WTC11 (cell line): ENCODE data around the gene C14orf132.

Experiments
- ATF2 ChIP-seq: sonication (generic); formaldehyde crosslinking; IDR thresholded peaks from 2 replicates; pipeline ENCODE4 v1.8.1; 2022; ENCODE audit warnings: low read depth, missing genetic modification reagents, borderline replicate concordance
- CTCF ChIP-seq: fragments of 200-600 bp; IDR thresholded peaks from 2 replicates; pipeline ENCODE4 v1.8.0; 2022; ENCODE audit warnings: antibody characterized with exemption
- E2F1 ChIP-seq: sonication (generic); formaldehyde crosslinking; IDR thresholded peaks from 2 replicates; pipeline ENCODE4 v1.8.0; 2022; ENCODE audit warnings: mild to moderate bottlenecking, missing genetic modification reagents
- E2F5 ChIP-seq: sonication (generic); formaldehyde crosslinking; IDR thresholded peaks from 2 replicates; pipeline ENCODE4 v1.8.1; 2022; ENCODE audit warnings: mild to moderate bottlenecking, moderate library complexity, missing genetic modification reagents
- FOXP4 ChIP-seq: sonication (generic); formaldehyde crosslinking; IDR thresholded peaks from 2 replicates; pipeline ENCODE4 v1.8.0; 2022; ENCODE audit warnings: mild to moderate bottlenecking, missing genetic modification reagents
- GTF2I ChIP-seq: fragments of 250-450 bp; sonication (Bioruptor Pico); conservative IDR thresholded peaks from 2 replicates; pipeline ENCODE4 v1.4.0; 2021; ENCODE audit warnings: mild to moderate bottlenecking
- JAZF1 ChIP-seq: fragments of 250-450 bp; sonication (Bioruptor Pico); IDR thresholded peaks from 2 replicates; pipeline ENCODE4 v1.9.0; 2021; ENCODE audit warnings: moderate library complexity, mild to moderate bottlenecking, inconsistent platforms
- MLX ChIP-seq: sonication (generic); formaldehyde crosslinking; IDR thresholded peaks from 2 replicates; pipeline ENCODE4 v1.8.1; 2023; ENCODE audit warnings: mild to moderate bottlenecking, missing genetic modification reagents, moderate library complexity
- NR2C2 ChIP-seq: sonication (generic); formaldehyde crosslinking; IDR thresholded peaks from 2 replicates; pipeline ENCODE4 v1.8.0; 2022; ENCODE audit warnings: mild to moderate bottlenecking, missing genetic modification reagents
- TEAD4 ChIP-seq: sonication (generic); formaldehyde crosslinking; IDR thresholded peaks from 2 replicates; pipeline ENCODE4 v1.8.0; 2022; ENCODE audit warnings: mild to moderate bottlenecking, missing genetic modification reagents
- USF1 ChIP-seq: sonication (generic); formaldehyde crosslinking; IDR thresholded peaks from 2 replicates; pipeline ENCODE4 v1.8.0; 2022; ENCODE audit warnings: mild to moderate bottlenecking, missing genetic modification reagents
- USF2 ChIP-seq: sonication (generic); formaldehyde crosslinking; IDR thresholded peaks from 2 replicates; pipeline ENCODE4 v1.8.1; 2023; ENCODE audit warnings: mild to moderate bottlenecking, missing genetic modification reagents, moderate library complexity
- ZNF138 ChIP-seq: sonication (generic); formaldehyde crosslinking; conservative IDR thresholded peaks from 2 replicates; pipeline ENCODE4 v1.8.1; 2022; ENCODE audit warnings: mild to moderate bottlenecking, moderate library complexity, missing genetic modification reagents
- ZNF512 ChIP-seq: sonication (generic); formaldehyde crosslinking; IDR thresholded peaks from 2 replicates; pipeline ENCODE4 v1.8.1; 2022; ENCODE audit warnings: missing genetic modification reagents, borderline replicate concordance

- no peak for TF ChIP-seq MLX
- TF ChIP-seq GTF2I (CRISPR knock-in tag) = no peak
- no peak for TF ChIP-seq FOXP4
- TF ChIP-seq CTCF = no peak
- TF ChIP-seq USF2 = no peak
- TF ChIP-seq ZNF512 (CRISPR knock-in tag) = no peak
- TF ChIP-seq JAZF1 (CRISPR knock-in tag) = no peak
- TF ChIP-seq ZNF138 (CRISPR knock-in tag) = no peak
- no peak for TF ChIP-seq E2F5 (CRISPR knock-in tag)
- no peak for TF ChIP-seq ATF2 (CRISPR knock-in tag)
- no peak for TF ChIP-seq USF1 (CRISPR knock-in tag)
- no peak for TF ChIP-seq E2F1 (CRISPR knock-in tag)
- no peak for TF ChIP-seq TEAD4 (CRISPR knock-in tag)
- no peak for TF ChIP-seq NR2C2 (CRISPR knock-in tag)
Observed at GRCh38 chr14:96084796-96085195, 45.6 kb downstream of the C14orf132 start.
